Mesenchymal stem cell (in vitro differentiated cells and primary cell): ENCODE data around the gene ALDH18A1. TPM values are rescaled to one million over a fixed set of nuclear protein-coding genes. Genes with fewer than 3 reads are reported as not detected.

ENCODE experiments used
- DNase-seq: peaks from one replicate; pipeline ENCODE4 v3.0.0-alpha.2; 2013
- H2AFZ ChIP-seq: one replicate; pipeline ENCODE4 v1.6.1; 2013; ENCODE audit warnings: low read depth, mild to moderate bottlenecking, control low read depth, inconsistent platforms, low read length, moderate library complexity
- H2AK5ac ChIP-seq: 2 replicates; pipeline ENCODE4 v1.6.1; 2013; ENCODE audit warnings: low read length, moderate library complexity, mild to moderate bottlenecking, inconsistent platforms; ENCODE audit not compliant: severe bottlenecking
- H2BK120ac ChIP-seq: one replicate; pipeline ENCODE4 v1.6.1; 2013; ENCODE audit warnings: low read depth, mild to moderate bottlenecking, inconsistent platforms, low read length, moderate library complexity
- H2BK12ac ChIP-seq, 2 experiments: one replicate each; pipeline ENCODE4 v1.6.1; 2013; ENCODE audit warnings: inconsistent platforms in 2 of 2, low read length in 2 of 2, mild to moderate bottlenecking in 2 of 2, moderate library complexity in 2 of 2, control low read depth in 1 of 2
- H2BK15ac ChIP-seq: one replicate; pipeline ENCODE4 v1.6.1; 2013; ENCODE audit warnings: mild to moderate bottlenecking, low read depth, inconsistent platforms; ENCODE audit not compliant: poor library complexity, severe bottlenecking
- H2BK5ac ChIP-seq: 2 replicates; pipeline ENCODE4 v1.6.1; 2013; ENCODE audit warnings: low read depth, mild to moderate bottlenecking, low read length, control low read depth, inconsistent platforms; ENCODE audit not compliant: poor library complexity, severe bottlenecking
- H3K14ac ChIP-seq, 2 experiments: one replicate each; pipeline ENCODE4 v1.6.1; 2013; ENCODE audit warnings: inconsistent platforms in 2 of 2, low read length in 2 of 2, control low read depth in 1 of 2, mild to moderate bottlenecking in 1 of 2, moderate library complexity in 1 of 2
- H3K18ac ChIP-seq, 2 experiments: one replicate each; pipeline ENCODE4 v1.6.1; 2013; ENCODE audit warnings: inconsistent platforms in 2 of 2, low read length in 2 of 2, control low read depth in 1 of 2, low read depth in 1 of 2, mild to moderate bottlenecking in 1 of 2
- H3K23ac ChIP-seq, 2 experiments: one replicate each; pipeline ENCODE4 v1.6.1; 2013; ENCODE audit warnings: inconsistent platforms in 2 of 2, low read length in 2 of 2, mild to moderate bottlenecking in 2 of 2, moderate library complexity in 2 of 2, control low read depth in 1 of 2
- H3K27ac ChIP-seq: 2 replicates; pipeline ENCODE4 v1.5.1; 2013; ENCODE audit warnings: mild to moderate bottlenecking, moderate library complexity, low read length, control low read depth, inconsistent platforms; ENCODE audit not compliant: poor library complexity, severe bottlenecking
- H3K27me3 ChIP-seq, 2 experiments: 2 replicates each; pipeline versions ENCODE4 v1.6.1 to v1.7.0; 2013; ENCODE audit warnings: low read length in 2 of 2, mild to moderate bottlenecking in 2 of 2, moderate library complexity in 2 of 2, control low read depth in 1 of 2, inconsistent platforms in 1 of 2; ENCODE audit not compliant: control insufficient read depth in 1 of 2, insufficient read depth in 1 of 2
- H3K36me3 ChIP-seq, 2 experiments: 2 replicates each; pipeline versions ENCODE4 v1.6.1 to v1.7.0; 2013; ENCODE audit warnings: low read length in 2 of 2, control low read depth in 1 of 2, inconsistent platforms in 1 of 2, low read depth in 1 of 2, mild to moderate bottlenecking in 1 of 2; ENCODE audit not compliant: insufficient read depth in 2 of 2, control insufficient read depth in 1 of 2
- H3K4ac ChIP-seq, 2 experiments: one replicate each; pipeline ENCODE4 v1.6.1; 2013; ENCODE audit warnings: inconsistent platforms in 2 of 2, low read length in 2 of 2, mild to moderate bottlenecking in 2 of 2, moderate library complexity in 2 of 2, control low read depth in 1 of 2, low read depth in 1 of 2
- H3K4me1 ChIP-seq: 2 replicates; pipeline ENCODE4 v1.6.1; 2013; ENCODE audit warnings: low read depth, low read length, control low read depth; ENCODE audit not compliant: control insufficient read depth, insufficient read depth
- H3K4me2 ChIP-seq: 2 replicates; pipeline ENCODE4 v1.6.1; 2013; ENCODE audit warnings: low read length, mild to moderate bottlenecking, inconsistent platforms; ENCODE audit not compliant: poor library complexity, severe bottlenecking
- H3K4me3 ChIP-seq, 2 experiments: 2 replicates each; pipeline versions ENCODE4 v1.5.1 to v1.7.0; 2013; ENCODE audit warnings: low read length in 2 of 2, mild to moderate bottlenecking in 2 of 2, control low read depth in 1 of 2, low read depth in 1 of 2; ENCODE audit not compliant: insufficient read depth in 1 of 2
- H3K79me1 ChIP-seq: replicated peaks from 2 replicates; pipeline ENCODE4 v1.6.1; 2013; ENCODE audit warnings: mild to moderate bottlenecking, control low read depth, low read length, inconsistent platforms; ENCODE audit not compliant: poor library complexity, severe bottlenecking
- H3K9ac ChIP-seq: 2 replicates; pipeline ENCODE4 v1.7.0; 2013; ENCODE audit warnings: mild to moderate bottlenecking, low read length, moderate library complexity
- H3K9me3 ChIP-seq: 2 replicates; pipeline ENCODE4 v1.7.0; 2013; ENCODE audit warnings: mild to moderate bottlenecking, low read length; ENCODE audit not compliant: control insufficient read depth
- H4K8ac ChIP-seq: one replicate; pipeline ENCODE4 v1.6.1; 2013; ENCODE audit warnings: inconsistent platforms, mild to moderate bottlenecking, low read length, moderate library complexity
- H4K91ac ChIP-seq: one replicate; pipeline ENCODE4 v1.6.1; 2013; ENCODE audit warnings: mild to moderate bottlenecking, low read length, inconsistent platforms
- WGBS: methylation state at CpG from one replicate; pipeline ENCODE4 v1.1.7; 2013; ENCODE audit warnings: mixed read lengths; 5-methylcytosine and 5-hydroxymethylcytosine counted together
- polyA plus RNA-seq, 2 experiments: library from polyadenylated mRNA; stranded (reverse); fragments of 200-250 nt; gene quantifications; one replicate each; pipeline ENCODE4 v1.2.3, GENCODE V29; 2013

Gene ALDH18A1
- 37.6 TPM for polyA plus RNA-seq (2013, experiment 1 of 2)
- polyA plus RNA-seq (2013, experiment 2 of 2), result 38.1 TPM

DNA sequence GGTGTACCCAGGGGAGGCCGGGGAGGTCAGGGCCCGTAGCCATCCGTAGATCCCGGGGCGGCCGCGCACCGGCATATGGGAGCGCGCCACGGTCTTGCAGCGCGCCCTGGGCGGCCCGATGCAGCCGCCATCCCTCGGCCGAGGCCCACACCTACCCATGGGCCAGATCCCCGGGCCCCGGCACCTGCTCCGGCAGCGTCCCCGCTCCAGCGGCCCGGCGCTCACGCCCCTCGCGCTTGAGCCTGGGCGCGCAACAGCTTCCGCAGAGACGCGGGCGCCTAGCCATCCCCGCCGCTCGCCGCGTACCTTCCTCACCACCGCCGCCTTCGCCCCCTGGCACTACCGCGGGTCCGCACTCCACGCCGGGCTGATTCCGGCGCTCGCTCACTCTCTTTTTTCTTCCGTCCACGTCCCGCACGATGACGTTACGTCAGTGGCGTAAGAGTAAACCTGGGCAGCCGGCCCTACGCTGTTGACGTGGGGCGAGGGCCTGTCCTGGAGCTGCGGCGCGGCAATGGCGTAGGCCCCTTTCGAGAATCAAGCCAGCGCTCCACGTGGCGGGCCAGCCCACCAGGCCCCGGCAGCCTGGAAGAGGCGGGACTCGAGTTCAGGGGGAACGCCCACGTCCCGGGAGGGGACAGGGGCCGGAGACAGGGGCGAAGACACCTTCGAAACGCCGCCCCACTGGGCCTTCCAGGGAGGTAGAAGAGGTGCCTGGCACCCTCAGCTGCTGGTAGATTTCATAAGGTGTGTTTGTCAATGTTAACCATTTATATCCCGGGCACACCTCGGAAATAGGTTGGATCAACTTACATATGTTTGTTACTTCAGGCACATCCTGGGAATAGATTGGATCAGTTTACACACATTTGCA, at the start of gene ALDH18A1:
TSS of gene ALDH18A1 (minus strand) at position 421 of the 874 bp plus-strand sequence. CDS start 3,334 bp downstream, outside the sequence.
- peak; percentile 92 for DNase-seq
- H2BK120ac ChIP-seq, result no peak within 1 kb of the TSS
- no peaks in the 10 kb centered on the region for H3K4me1 ChIP-seq
- peak within 1 kb of the TSS; percentile 60 for H3K4me2 ChIP-seq
- 1% methylated on average over 82 of the region's 83 CpGs for WGBS
- peak within 1 kb of the TSS in 1 of 2 experiments; percentile 79 for H3K23ac ChIP-seq
- H3K27ac ChIP-seq, result peak within 1 kb of the TSS; percentile 5
- H3K27me3 ChIP-seq, result no peaks in the 10 kb centered on the region
- H4K8ac ChIP-seq, result peak within 1 kb of the TSS; percentile 66
- peak within 1 kb of the TSS in 1 of 2 experiments; percentile 75 for H2BK12ac ChIP-seq
- peaks cover 6% of the 10 kb centered on the region for H3K79me1 ChIP-seq
- H2AK5ac ChIP-seq, result peak within 1 kb of the TSS; percentile 86
- H2BK15ac ChIP-seq, result no peak within 1 kb of the TSS
- peak within 1 kb of the TSS; percentile 24 to 67 for H3K4ac ChIP-seq
- peak within 1 kb of the TSS; percentile 70 for H2AFZ ChIP-seq
- H3K9ac ChIP-seq, result peak within 1 kb of the TSS; percentile 88
- H3K9me3 ChIP-seq, result no peaks in the 10 kb centered on the region
- peak within 1 kb of the TSS; percentile 52 for H4K91ac ChIP-seq
- peak within 1 kb of the TSS; percentile 87 to 97 for H3K4me3 ChIP-seq
- H3K18ac ChIP-seq, result peak within 1 kb of the TSS; percentile 23 to 89
- H3K36me3 ChIP-seq, result peaks cover 10 to 17% of the 10 kb centered on the region in 2 experiments
- peak within 1 kb of the TSS; percentile 93 for H2BK5ac ChIP-seq
- H3K14ac ChIP-seq, result peak within 1 kb of the TSS in 1 of 2 experiments; percentile 96

DNA sequence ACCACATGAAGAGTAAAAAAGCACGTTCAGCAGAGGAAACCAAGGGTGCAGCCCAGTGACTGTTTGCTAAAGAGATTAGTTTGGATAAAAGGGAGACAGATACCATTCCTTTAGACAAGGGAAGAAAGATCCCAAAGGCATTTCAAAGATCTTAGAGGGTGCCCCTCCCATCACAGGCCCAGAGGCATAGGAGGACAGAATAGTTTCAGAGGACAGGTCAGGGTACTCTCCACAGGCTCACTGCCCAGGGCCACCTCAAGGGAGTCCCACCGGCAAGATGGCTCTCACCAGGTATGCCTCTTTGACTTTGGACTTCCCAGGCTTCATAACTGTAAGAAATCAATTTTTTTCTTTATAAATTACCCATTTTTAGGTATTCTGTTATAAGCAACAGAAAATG, 41.9 kb upstream of the ALDH18A1 start:
- Histone ChIP-seq H3K4me1 (no peaks in the 10 kb centered on the region), H3K18ac (no peak overlapping the region), H3K9me3 (peaks cover 6% of the 10 kb centered on the region), H3K79me1 (peaks cover 3% of the 10 kb centered on the region), H3K14ac (no peak overlapping the region), H3K27ac (no peak overlapping the region), H2AK5ac (no peak overlapping the region), H3K36me3 (no peaks in the 10 kb centered on the region), H2BK5ac (no peak overlapping the region), H3K4me2 (no peak overlapping the region), H2BK120ac (no peak overlapping the region), H3K4me3 (no peak overlapping the region), H3K27me3 (no peaks in the 10 kb centered on the region), H4K8ac (no peak overlapping the region), H2AFZ (no peak overlapping the region), H2BK12ac (no peak overlapping the region), H4K91ac (no peak overlapping the region), H3K9ac (no peak overlapping the region), H2BK15ac (no peak overlapping the region), H3K23ac (no peak overlapping the region), H3K4ac (no peak overlapping the region)
- DNase-seq, result no peak
- 50% methylated on average over 2 of the region's 2 CpGs for WGBS

DNA sequence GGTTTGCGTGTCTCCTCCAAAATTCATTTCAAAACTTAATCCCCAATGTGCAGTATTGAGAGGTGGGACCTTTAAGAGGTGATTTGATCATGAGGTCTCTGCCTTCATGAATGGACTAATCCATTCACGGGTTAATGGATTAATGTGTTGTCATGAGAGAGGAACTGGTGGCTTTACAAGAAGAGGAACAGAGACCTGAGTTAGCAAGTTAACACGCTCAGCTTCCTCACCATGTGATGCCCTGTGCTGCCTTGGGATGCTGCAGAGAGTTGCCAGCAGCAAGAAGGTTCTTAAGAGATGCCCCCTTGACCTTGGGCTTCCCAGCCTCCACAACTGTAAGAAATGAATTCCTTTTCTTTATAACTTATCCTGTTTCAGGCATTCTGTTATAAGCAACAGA, 40.9 kb upstream of the ALDH18A1 start:
- H3K14ac ChIP-seq, result no peak overlapping the region
- peaks cover 3% of the 10 kb centered on the region for H3K79me1 ChIP-seq
- H3K27ac ChIP-seq, result no peak overlapping the region
- no peak overlapping the region for H3K9ac ChIP-seq
- H3K36me3 ChIP-seq, result no peaks in the 10 kb centered on the region
- H4K91ac ChIP-seq, result no peak overlapping the region
- H3K4me1 ChIP-seq, result peaks cover 5% of the 10 kb centered on the region
- no peak overlapping the region for H3K4me3 ChIP-seq
- H3K9me3 ChIP-seq, result peaks cover 6% of the 10 kb centered on the region
- H2BK15ac ChIP-seq, result no peak overlapping the region
- H3K4ac ChIP-seq, result no peak overlapping the region
- no peak overlapping the region for H4K8ac ChIP-seq
- H3K23ac ChIP-seq, result no peak overlapping the region
- H2BK12ac ChIP-seq, result no peak overlapping the region
- H2BK120ac ChIP-seq, result no peak overlapping the region
- no peak overlapping the region for H3K4me2 ChIP-seq
- DNase-seq, result no peak
- H3K27me3 ChIP-seq, result no peaks in the 10 kb centered on the region
- no peak overlapping the region for H3K18ac ChIP-seq
- 93% methylated on average over 2 of the region's 3 CpGs for WGBS
- H2BK5ac ChIP-seq, result no peak overlapping the region
- no peak overlapping the region for H2AFZ ChIP-seq
- H2AK5ac ChIP-seq, result no peak overlapping the region

DNA sequence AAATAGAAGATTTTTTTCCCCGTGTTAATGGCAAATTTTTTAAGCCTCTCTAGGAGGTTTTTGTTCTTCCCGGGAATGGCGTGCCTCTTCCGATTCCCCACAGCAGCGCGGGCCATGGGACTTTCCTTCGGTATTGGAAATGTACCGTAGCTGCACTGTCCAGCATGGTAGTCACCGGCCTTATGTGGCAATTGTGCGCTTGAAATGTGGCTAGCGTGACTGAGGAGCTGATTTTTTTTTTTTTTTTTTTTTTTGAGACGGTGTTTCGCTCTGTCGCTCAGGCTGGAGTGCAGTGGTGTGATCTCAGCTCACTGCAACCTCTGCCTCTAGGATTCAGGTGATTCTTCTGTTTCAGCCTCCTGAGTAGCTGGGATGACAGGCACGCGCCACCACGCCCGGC, 38.2 kb upstream of the ALDH18A1 start:
- Histone ChIP-seq H3K36me3 (peaks cover 8 to 23% of the 10 kb centered on the region in 2 experiments), H3K9ac (peak overlapping the region; percentile 74), H3K79me1 (peaks cover 15% of the 10 kb centered on the region), H3K9me3 (peaks cover 6% of the 10 kb centered on the region), H3K18ac (peak overlapping the region in 1 of 2 experiments; percentile 42), H2BK120ac (no peak overlapping the region), H2BK15ac (no peak overlapping the region), H3K4me1 (peaks cover 5% of the 10 kb centered on the region), H2AK5ac (no peak overlapping the region), H3K23ac (no peak overlapping the region), H4K8ac (no peak overlapping the region), H2BK12ac (peak overlapping the region in 1 of 2 experiments; percentile 61), H3K27me3 (no peaks in the 10 kb centered on the region), H3K27ac (no peak overlapping the region), H3K4me2 (no peak overlapping the region), H3K4me3 (no peak overlapping the region), H2BK5ac (no peak overlapping the region), H3K14ac (no peak overlapping the region), H3K4ac (no peak overlapping the region), H2AFZ (no peak overlapping the region), H4K91ac (no peak overlapping the region)
- WGBS, result 99% methylated on average over 18 of the region's 18 CpGs
- DNase-seq, result no peak
